ENCODE data around the gene PLXNA1. TPM values are rescaled to one million over a fixed set of nuclear protein-coding genes. Genes with fewer than 3 reads are reported as not detected.

Gene PLXNA1
- total RNA-seq, 2 donors from 2014 or later: 66.3 to 79.4 TPM

DNA sequence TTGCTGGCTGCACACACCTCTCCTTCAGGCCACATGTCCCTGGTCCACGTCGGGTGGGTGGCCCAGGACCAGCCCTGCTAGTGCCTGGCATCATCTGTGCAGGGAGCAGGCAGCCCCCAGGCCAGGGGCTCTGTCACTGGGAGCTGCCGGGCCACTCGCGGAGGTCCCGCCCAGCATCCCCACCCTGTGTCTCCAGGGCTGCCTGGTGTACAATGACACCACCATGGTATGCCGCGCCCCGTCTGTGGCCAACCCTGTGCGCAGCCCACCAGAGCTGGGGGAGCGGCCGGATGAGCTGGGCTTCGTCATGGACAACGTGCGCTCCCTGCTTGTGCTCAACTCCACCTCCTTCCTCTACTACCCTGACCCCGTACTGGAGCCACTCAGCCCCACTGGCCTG lies 34.3 kb downstream of the PLXNA1 start:
- no peak for TF ChIP-seq CTCF (conservative IDR thresholded peaks at IDR 0.05)
- Histone ChIP-seq H3K36me3 (ENCODE audit: control insufficient read depth, insufficient read depth, low read length) (peaks cover 66% of the 10 kb centered on the region), H3K9me3 (ENCODE audit: control insufficient read depth, low read length) (no peaks in the 10 kb centered on the region), H3K4me3 (ENCODE audit: low read length) (no peak overlapping the region), H3K4me1 (ENCODE audit: control insufficient read depth, insufficient read depth, low read length) (peaks cover 2% of the 10 kb centered on the region), H3K9ac (ENCODE audit: extremely low read depth, low read length, poor library complexity, severe bottlenecking) (no peak overlapping the region), H3K27me3 (ENCODE audit: control insufficient read depth, insufficient read depth, low read length, poor library complexity, severe bottlenecking) (no peaks in the 10 kb centered on the region), H3K27ac (ENCODE audit: low read depth, low read length) (no peak overlapping the region)
- H3K4me3 Mint-ChIP-seq: no peak overlapping the region
- no peak overlapping the region for H3K27ac Mint-ChIP-seq
- no peaks in the 10 kb centered on the region for H3K27me3 Mint-ChIP-seq (ENCODE audit: insufficient read depth)
- no peaks in the 10 kb centered on the region for H3K4me1 Mint-ChIP-seq
- peaks cover 39% of the 10 kb centered on the region for H3K36me3 Mint-ChIP-seq (ENCODE audit: low read depth)
- no peak for DNase-seq
- WGBS, 2 experiments (ENCODE audit: insufficient coverage in 1 of 2, insufficient read length in 1 of 2): 94 to 95% methylated on average over 6 to 16 of the region's 16 CpGs
- H3K9me3 Mint-ChIP-seq: no peaks in the 10 kb centered on the region

- H3K27me3 ChIP-seq (ENCODE audit: control insufficient read depth, insufficient read depth, low read length, poor library complexity, severe bottlenecking): no peaks in the 10 kb centered on the region
- no peak overlapping the region for H3K9ac ChIP-seq (ENCODE audit: extremely low read depth, low read length, poor library complexity, severe bottlenecking)
- H3K9me3 ChIP-seq (ENCODE audit: control insufficient read depth, low read length): no peaks in the 10 kb centered on the region
- H3K4me3 ChIP-seq (ENCODE audit: low read length): no peak overlapping the region
- H3K27me3 Mint-ChIP-seq (ENCODE audit: insufficient read depth): no peaks in the 10 kb centered on the region
- no peak for DNase-seq
- H3K9me3 Mint-ChIP-seq: no peaks in the 10 kb centered on the region
- no peak for TF ChIP-seq CTCF (conservative IDR thresholded peaks at IDR 0.05)
- H3K4me1 Mint-ChIP-seq: no peaks in the 10 kb centered on the region
- no peak overlapping the region for H3K4me3 Mint-ChIP-seq
- WGBS, 2 experiments (ENCODE audit: insufficient coverage in 1 of 2, insufficient read length in 1 of 2): 95 to 96% methylated on average over 8 to 17 of the region's 17 CpGs
- H3K36me3 Mint-ChIP-seq (ENCODE audit: low read depth): peaks cover 42% of the 10 kb centered on the region
- H3K27ac Mint-ChIP-seq: no peak overlapping the region
- H3K4me1 ChIP-seq (ENCODE audit: control insufficient read depth, insufficient read depth, low read length): peaks cover 2% of the 10 kb centered on the region
- H3K27ac ChIP-seq (ENCODE audit: low read depth, low read length): no peak overlapping the region
- H3K36me3 ChIP-seq (ENCODE audit: control insufficient read depth, insufficient read depth, low read length): peaks cover 64% of the 10 kb centered on the region
Observed at GRCh38 chr3:127017781-127018180, 34.9 kb downstream of the PLXNA1 start.

DNA sequence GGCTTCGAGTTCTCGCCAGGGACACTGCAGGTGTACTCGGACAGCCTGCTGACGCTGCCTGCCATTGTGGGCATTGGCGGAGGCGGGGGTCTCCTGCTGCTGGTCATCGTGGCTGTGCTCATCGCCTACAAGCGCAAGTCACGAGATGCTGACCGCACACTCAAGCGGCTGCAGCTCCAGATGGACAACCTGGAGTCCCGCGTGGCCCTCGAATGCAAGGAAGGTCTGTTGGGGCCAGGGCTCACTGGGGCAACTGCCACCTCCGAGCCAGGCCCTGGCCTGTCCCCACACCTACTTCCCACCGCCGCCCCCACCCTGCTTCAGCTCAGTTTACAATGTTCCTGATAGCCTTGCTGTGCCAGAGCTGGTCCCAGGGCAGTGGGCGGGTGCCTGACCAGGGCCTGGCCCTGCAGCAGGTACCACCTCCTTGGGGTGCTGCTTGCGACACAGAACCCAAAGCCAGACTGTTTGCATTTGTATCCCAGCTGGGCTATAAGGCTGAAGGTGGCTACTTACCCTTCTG lies 35.5 kb downstream of the PLXNA1 start:
- no peak overlapping the region for H3K27ac ChIP-seq (ENCODE audit: low read depth, low read length)
- no peaks in the 10 kb centered on the region for H3K9me3 ChIP-seq (ENCODE audit: control insufficient read depth, low read length)
- no peak for TF ChIP-seq CTCF (conservative IDR thresholded peaks at IDR 0.05)
- H3K27me3 ChIP-seq (ENCODE audit: control insufficient read depth, insufficient read depth, low read length, poor library complexity, severe bottlenecking): no peaks in the 10 kb centered on the region
- Mint-ChIP-seq H3K27me3 (ENCODE audit: insufficient read depth) (no peaks in the 10 kb centered on the region), H3K9me3 (no peaks in the 10 kb centered on the region), H3K27ac (no peak overlapping the region), H3K36me3 (ENCODE audit: low read depth) (peaks cover 39% of the 10 kb centered on the region), H3K4me3 (no peak overlapping the region), H3K4me1 (no peaks in the 10 kb centered on the region)
- peaks cover 2% of the 10 kb centered on the region for H3K4me1 ChIP-seq (ENCODE audit: control insufficient read depth, insufficient read depth, low read length)
- no peak overlapping the region for H3K4me3 ChIP-seq (ENCODE audit: low read length)
- DNase-seq: no peak
- 94 to 97% methylated on average over 13 to 20 of the region's 20 CpGs for WGBS, 2 experiments (ENCODE audit: insufficient coverage in 1 of 2, insufficient read length in 1 of 2)
- no peak overlapping the region for H3K9ac ChIP-seq (ENCODE audit: extremely low read depth, low read length, poor library complexity, severe bottlenecking)
- peaks cover 65% of the 10 kb centered on the region for H3K36me3 ChIP-seq (ENCODE audit: control insufficient read depth, insufficient read depth, low read length)
